ENCODE measurements around the gene LRP2. TPM values are rescaled to one million over a fixed set of nuclear protein-coding genes. Genes with fewer than 3 reads are reported as not detected.
A peak's percentile ranks its signal among the peaks of the same experiment; 100 is the strongest.

Gene LRP2
- total and polyA plus RNA-seq, 10 of the 15 experiments (the other 5 are each of a cell fraction or from before 2014, with no cell fraction given) = 0.01 to 0.19 (median 0.06) TPM; not detected in 5

DNA sequence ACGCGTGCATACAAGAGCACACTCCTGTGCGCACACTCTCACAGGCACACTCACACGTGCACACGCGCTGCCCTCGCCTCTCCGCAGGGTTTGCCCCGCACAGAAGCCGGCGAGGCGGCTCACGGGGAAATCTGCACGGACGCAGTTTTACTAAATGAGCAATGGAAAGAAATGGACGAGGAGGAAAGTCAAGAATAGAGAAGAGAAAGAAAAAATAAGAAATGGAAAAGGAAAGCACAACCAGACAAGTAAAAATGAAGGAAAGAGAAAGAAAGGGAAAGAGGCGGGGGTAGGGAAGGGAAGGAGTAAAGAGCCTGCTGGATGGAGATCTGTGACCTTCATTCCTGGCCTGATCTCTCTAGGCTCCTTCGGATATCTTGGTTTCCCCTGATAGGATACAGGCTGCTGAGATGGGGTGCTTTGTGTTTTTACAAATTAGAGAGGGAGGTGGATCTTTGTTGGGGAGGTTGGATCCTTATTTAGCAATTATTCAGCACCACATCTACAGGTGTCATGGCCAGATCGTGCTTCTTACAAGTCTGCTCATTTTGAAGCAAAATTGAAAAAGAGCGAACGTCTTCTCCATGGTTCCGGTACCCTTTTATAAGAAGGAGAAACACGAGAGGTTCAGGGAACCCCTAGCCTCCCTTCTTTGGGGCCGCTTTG lies 693 bp upstream of the LRP2 start:
- no peak; the same call in 2 of the 3 replicates for ATAC-seq
- H2AFZ ChIP-seq (ENCODE audit: control insufficient read depth, low read depth, low read length) = peak overlapping the region; percentile 13
- intact Hi-C loops (cut with micrococcal nuclease; ENCODE audit: unreplicated experiment) = no loop called here

More for the DNA sequence above, 693 bp upstream of the LRP2 start:
- Histone ChIP-seq H3K9me3 (replicated peaks; ENCODE audit: control insufficient read depth, insufficient read depth, low read length) (no peaks in the 10 kb centered on the region), H3K36me3 (ENCODE audit: control insufficient read depth in 2 of 2, insufficient read depth in 2 of 2, low read length in 1 of 2) (no peaks in the 10 kb centered on the region), H3K4me3 (peak overlapping the region; percentile 44), H4K20me1 (ENCODE audit: control insufficient read depth, insufficient read depth) (no peaks in the 10 kb centered on the region), H3K27ac (ENCODE audit: control insufficient read depth, insufficient read depth) (no peak overlapping the region), H3K27me3 (replicated peaks in 1 of 2; ENCODE audit: control insufficient read depth in 2 of 2, insufficient read depth in 2 of 2, low read length in 1 of 2) (peaks cover 19 to 24% of the 10 kb centered on the region in 2 experiments), H3K4me2 (ENCODE audit: control insufficient read depth, insufficient read depth) (peak overlapping the region; percentile 70), H3K79me2 (ENCODE audit: control insufficient read depth, insufficient read depth, low read length) (no peaks in the 10 kb centered on the region), H3K9ac (ENCODE audit: control insufficient read depth, insufficient read depth, low read length) (no peak overlapping the region), H3K4me1 (ENCODE audit: control insufficient read depth, insufficient read depth, low read length) (peaks cover 11% of the 10 kb centered on the region)
- 2% methylated on average over 24 of the region's 24 CpGs for WGBS (ENCODE audit: insufficient coverage, insufficient replicate concordance, low lambda C conversion rate, missing lambda C conversion rate)
- POLR2A ChIA-PET = no interaction called here
- DNase-seq (ENCODE audit: low read depth, low spot score) (no peak), FAIRE-seq (no peak)
- SMC1A ChIA-PET (ENCODE audit: uncharacterized antibody, unreplicated experiment) = no interaction called here
- RAD21 ChIA-PET (ENCODE audit: unreplicated experiment) = no interaction called here
- in situ Hi-C loops (cut with MboI) = no loop called here
- no TSS peak for BruUV-seq (replicated peaks)
- TF ChIP-seq NFXL1 (IDR thresholded peaks at IDR 0.05; ENCODE audit: borderline replicate concordance) (no peak), NR2C1 (IDR thresholded peaks at IDR 0.05) (no peak), NR2C2 (IDR thresholded peaks at IDR 0.05; ENCODE audit: borderline replicate concordance, control insufficient read depth, insufficient read length, low read depth) (no peak), TAF1 (IDR thresholded peaks at IDR 0.05; ENCODE audit: borderline replicate concordance, low read depth, low read length) (no peak), EP300 (IDR thresholded peaks at IDR 0.05; ENCODE audit: borderline replicate concordance in 1 of 2, control insufficient read depth in 1 of 2, low read depth in 2 of 2, low read length in 2 of 2) (no peak), BCL11A (IDR thresholded peaks at IDR 0.05; ENCODE audit: low read depth, low read length) (no peak), BRCA1 (IDR thresholded peaks at IDR 0.05; ENCODE audit: low read depth, low read length) (no peak), TBL1XR1 (IDR thresholded peaks at IDR 0.05; ENCODE audit: low read depth, low read length) (no peak), PAX8 (IDR thresholded peaks at IDR 0.05) (no peak), EZH2 (IDR thresholded peaks at IDR 0.05; ENCODE audit: borderline replicate concordance, control insufficient read depth, low read depth, low read length) (peak; percentile 21; the same call in 1 of the 2 replicates), FOS (IDR thresholded peaks at IDR 0.05; ENCODE audit: borderline replicate concordance, extremely low read depth, insufficient read length) (no peak), BHLHE40 (IDR thresholded peaks at IDR 0.05; ENCODE audit: borderline replicate concordance in 1 of 2, low read depth in 2 of 2, low read length in 1 of 2) (peak in 1 of 2 experiments; percentile 27; a peak in 1 of 4 replicates), IKZF2 (IDR thresholded peaks at IDR 0.05) (no peak), SREBF2 (IDR thresholded peaks at IDR 0.05; ENCODE audit: low read length) (no peak)
- TF ChIP-seq, protein P1, sequence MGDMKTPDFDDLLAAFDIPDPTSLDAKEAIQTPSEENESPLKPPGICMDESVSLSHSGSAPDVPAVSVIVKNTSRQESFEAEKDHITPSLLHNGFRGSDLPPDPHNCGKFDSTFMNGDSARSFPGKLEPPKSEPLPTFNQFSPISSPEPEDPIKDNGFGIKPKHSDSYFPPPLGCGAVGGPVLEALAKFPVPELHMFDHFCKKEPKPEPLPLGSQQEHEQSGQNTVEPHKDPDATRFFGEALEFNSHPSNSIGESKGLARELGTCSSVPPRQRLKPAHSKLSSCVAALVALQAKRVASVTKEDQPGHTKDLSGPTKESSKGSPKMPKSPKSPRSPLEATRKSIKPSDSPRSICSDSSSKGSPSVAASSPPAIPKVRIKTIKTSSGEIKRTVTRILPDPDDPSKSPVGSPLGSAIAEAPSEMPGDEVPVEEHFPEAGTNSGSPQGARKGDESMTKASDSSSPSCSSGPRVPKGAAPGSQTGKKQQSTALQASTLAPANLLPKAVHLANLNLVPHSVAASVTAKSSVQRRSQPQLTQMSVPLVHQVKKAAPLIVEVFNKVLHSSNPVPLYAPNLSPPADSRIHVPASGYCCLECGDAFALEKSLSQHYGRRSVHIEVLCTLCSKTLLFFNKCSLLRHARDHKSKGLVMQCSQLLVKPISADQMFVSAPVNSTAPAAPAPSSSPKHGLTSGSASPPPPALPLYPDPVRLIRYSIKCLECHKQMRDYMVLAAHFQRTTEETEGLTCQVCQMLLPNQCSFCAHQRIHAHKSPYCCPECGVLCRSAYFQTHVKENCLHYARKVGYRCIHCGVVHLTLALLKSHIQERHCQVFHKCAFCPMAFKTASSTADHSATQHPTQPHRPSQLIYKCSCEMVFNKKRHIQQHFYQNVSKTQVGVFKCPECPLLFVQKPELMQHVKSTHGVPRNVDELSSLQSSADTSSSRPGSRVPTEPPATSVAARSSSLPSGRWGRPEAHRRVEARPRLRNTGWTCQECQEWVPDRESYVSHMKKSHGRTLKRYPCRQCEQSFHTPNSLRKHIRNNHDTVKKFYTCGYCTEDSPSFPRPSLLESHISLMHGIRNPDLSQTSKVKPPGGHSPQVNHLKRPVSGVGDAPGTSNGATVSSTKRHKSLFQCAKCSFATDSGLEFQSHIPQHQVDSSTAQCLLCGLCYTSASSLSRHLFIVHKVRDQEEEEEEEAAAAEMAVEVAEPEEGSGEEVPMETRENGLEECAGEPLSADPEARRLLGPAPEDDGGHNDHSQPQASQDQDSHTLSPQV (IDR thresholded peaks at IDR 0.05) = no peak
- CTCF ChIA-PET = no interaction called here

Data from GM12878 (cell line).